Measurements from ENCODE around the gene ZNF425.
A peak's percentile ranks its signal among the peaks of the same experiment; 100 is the strongest.
"Not testable (repeated sequence)": the region's sequence is repeated elsewhere in the genome, so short reads cannot be mapped to it uniquely, and the experiment has no call there.

ZNF425 gene

GRCh38 chr7:149071641-149072437 lies 54.3 kb downstream of the ZNF425 start:
- peak; percentile 79 for DNase-seq

DNA sequence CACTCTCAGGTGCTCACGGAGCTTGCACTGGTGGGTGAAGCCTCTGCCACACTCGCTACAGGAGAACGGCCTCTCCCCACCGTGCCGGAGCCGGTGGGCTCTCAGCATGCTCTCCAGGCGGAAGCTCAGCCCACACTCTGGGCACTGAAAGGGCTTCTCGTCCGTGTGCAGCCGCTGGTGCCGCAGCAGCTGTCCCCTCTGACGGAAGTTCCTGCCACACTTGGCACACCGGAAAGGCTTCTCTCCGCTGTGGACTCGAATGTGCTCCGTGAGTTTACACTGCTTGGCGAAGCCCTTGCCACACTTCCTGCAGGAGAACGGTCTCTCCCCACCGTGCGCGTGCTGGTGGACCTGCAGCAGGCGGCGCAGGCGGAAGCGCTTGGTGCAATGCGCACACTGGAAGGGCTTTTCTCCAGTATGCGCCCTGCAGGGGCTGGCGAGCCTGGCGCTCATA lies 54.9 kb downstream of the ZNF425 start:
- DNase-seq = no peak

DNA sequence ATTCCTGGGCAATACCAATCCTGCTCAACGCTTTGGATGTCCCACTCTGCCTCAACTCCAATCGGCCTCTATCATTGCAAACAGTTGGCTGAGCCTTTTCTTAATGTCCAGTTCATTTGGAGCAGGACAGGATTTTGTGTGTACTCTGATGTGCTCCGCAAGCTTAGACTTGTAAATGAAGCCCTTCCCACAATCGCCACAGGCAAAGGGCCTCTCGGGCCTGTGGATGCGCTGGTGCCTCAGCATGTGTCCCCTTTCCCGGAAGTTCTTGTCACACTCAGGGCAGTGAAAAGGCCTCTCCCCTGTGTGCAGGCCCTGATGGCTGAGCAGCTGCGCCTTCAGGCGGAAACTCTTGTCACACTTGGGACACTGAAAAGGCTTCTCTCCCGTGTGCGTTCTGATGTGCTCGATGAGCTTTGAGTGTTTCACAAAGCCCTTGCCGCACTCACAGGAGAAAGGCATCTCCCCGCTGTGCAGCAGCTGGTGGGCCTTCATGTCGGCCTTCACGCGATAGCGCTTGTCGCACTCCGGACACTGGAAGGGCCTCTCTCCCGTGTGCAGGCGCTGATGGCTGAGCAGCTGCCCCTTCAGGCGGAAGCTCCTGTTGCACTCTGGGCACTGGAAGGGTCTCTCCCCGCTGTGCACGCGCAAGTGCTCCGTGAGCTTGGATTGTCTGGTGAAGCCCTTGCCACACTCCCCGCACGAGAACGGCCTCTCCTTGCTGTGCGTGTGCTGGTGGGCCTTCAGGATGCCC lies 55.6 kb downstream of the ZNF425 start:
- DNase-seq = no peak

DNA sequence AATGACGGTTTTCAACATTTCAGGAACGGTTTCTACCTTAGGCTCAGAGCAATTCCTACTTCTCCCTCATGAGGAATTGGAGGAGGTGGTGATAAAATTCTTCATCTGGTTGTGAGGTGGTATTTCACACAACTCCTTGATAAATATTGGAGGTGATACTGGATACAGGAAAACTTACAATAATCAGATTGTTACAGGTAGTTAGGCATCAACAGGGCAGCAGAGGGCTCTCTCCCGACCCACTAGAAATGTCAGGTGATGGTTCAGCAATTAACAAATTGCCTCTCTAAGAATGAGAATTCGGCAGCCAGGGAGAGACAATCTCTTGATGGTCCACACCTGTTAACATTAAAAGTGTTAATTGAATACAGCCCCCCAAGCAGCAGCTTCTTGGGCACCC lies 58.3 kb downstream of the ZNF425 start:
- no peak for DNase-seq

DNA sequence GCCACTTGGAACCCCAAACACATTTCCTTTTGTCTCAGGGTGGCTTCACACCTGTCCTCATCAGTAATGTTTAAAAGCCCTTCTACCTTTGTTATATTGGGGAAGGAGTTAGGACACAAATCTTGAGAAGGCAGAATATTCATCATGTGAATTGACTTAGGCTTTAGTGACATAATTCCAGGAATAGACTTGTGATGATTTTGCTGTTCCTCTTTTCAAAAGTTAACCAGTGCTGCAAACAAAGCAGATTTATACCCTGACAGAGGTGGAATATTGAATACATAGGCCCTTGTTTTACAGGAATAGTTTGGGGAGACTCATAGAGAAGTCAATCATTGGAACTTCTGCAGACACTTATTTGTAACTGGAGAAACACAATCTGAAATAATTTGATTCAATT lies 62.6 kb downstream of the ZNF425 start:
- DNase-seq = no peak

DNA sequence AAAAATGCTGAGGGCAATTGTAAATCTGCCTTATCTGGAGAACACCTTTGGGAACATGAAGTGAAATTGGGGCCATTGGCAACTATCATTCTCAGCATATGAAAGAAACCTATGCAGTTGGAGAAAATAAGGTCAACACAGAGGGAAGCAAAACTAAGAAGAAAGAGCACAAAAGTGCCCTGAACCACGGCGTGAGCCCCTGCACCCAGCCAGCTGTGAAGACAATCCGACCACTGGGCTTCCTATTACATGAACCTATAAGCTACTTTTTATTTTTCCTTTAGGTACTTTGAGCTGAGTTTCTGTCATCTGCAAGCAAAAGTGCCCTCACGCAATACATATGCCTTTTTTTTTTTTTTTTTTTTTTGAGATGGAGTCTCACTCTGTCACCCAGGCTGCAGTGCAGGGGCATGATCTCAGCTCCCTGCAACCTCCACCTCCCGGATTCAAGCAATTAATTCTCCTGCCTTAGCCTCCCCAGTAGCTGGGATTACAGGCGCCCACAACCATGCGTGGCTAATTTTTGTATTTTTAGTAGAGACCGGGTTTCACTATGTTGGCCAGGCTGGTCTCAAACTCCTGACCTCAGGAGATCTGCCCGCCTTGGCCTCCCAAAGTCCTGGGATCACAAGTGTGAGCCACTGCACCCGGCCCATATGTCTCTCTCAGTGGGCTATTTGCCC lies 63.8 kb downstream of the ZNF425 start:
- not testable (repeated sequence) for DNase-seq

DNA sequence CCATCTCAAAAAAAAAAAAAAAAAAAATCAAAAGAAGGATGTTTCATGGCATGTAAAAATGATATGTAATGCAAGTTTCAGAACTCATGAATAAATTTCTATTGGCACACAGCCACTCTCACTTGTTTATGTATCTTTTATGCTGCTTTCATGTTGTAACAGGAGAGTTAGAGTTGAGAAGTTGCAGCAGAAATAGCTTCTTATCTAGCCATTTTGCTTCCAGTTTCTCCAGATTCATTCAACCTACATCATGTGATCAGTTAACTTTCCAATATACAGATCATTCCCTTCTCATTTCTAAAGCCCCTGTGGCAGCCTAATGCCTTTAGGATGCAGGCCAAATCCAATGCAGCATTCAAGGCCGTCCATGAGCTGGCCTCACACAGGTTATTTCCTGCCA lies 66.0 kb downstream of the ZNF425 start:
- DNase-seq = no peak

DNA sequence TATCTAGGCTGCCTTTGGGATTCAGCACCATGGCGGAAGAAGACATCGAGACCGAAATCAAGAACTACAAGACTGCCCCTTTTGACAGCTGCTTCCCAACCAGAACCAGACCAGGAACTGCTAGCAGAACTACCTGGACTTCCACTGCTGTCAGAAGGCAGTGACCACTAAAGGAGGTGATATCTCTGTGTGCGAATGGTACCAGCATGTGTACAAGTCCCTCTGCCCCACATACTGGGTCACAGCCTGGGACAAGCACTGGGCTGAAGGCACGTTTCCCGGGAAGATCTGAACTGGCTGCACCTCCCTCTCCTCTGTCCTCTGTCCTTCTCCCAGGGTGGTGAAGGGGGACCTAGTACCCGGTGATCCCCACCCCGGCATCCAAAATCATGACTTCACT lies 72.2 kb downstream of the ZNF425 start:
- DNase-seq = no peak

- DNase-seq = no peak
Measured at GRCh38 chr7:149053384-149053783, 72.7 kb downstream of the ZNF425 start.

Data from GDM1 (cell line).